Parathyroid adenoma (tissue), 2 donors: Measurements from ENCODE around the gene ADAP2.

Experiments used
- H2AFZ ChIP-seq: fragments of 300-600 bp; sonication (generic); one replicate; pipeline ENCODE4 v1.7.0; 2017; ENCODE audit warnings: antibody characterized with exemption, mild to moderate bottlenecking
- H3K27ac ChIP-seq: fragments of 300-600 bp; sonication (generic); one replicate; pipeline ENCODE4 v1.7.0; 2017
- H3K27me3 ChIP-seq: fragments of 300-600 bp; sonication (generic); one replicate; pipeline ENCODE4 v1.7.0; 2017; ENCODE audit warnings: low read length; ENCODE audit not compliant: control insufficient read depth, insufficient read depth
- H3K36me3 ChIP-seq: fragments of 300-600 bp; sonication (generic); one replicate; pipeline ENCODE4 v1.7.0; 2017; ENCODE audit warnings: low read length; ENCODE audit not compliant: control insufficient read depth, insufficient read depth
- H3K4me1 ChIP-seq: fragments of 300-600 bp; sonication (generic); one replicate; pipeline ENCODE4 v1.7.0; 2017; ENCODE audit warnings: control low read depth
- H3K4me2 ChIP-seq: fragments of 300-600 bp; sonication (generic); one replicate; pipeline ENCODE4 v1.7.0; 2017; ENCODE audit warnings: low read length
- H3K4me3 ChIP-seq: fragments of 300-600 bp; sonication (generic); one replicate; pipeline ENCODE4 v1.7.0; 2017; ENCODE audit warnings: low read depth, low read length
- H3K79me2 ChIP-seq: fragments of 300-600 bp; sonication (generic); one replicate; pipeline ENCODE4 v1.7.0; 2017; ENCODE audit warnings: control low read depth
- H3K9ac ChIP-seq: fragments of 300-600 bp; sonication (generic); one replicate; pipeline ENCODE4 v1.7.0; 2017; ENCODE audit warnings: mild to moderate bottlenecking
- H3K9me3 ChIP-seq: fragments of 300-600 bp; sonication (generic); one replicate; pipeline ENCODE4 v1.7.0; 2017; ENCODE audit warnings: low read length; ENCODE audit not compliant: control insufficient read depth
- CTCF ChIP-seq: fragments of 300-600 bp; sonication (generic); IDR thresholded peaks from one replicate; pipeline ENCODE4 v1.7.0; 2017; ENCODE audit warnings: antibody characterized with exemption, mild to moderate bottlenecking
- donor health status: primary hyperparathyroidism.

Gene ADAP2

GRCh38 chr17:31003225-31003866, 81.6 kb downstream of the ADAP2 start:
- H3K9me3 ChIP-seq, result no peaks in the 10 kb centered on the region
- H3K27me3 ChIP-seq, result no peaks in the 10 kb centered on the region
- no peak overlapping the region for H3K27ac ChIP-seq
- peaks cover 11% of the 10 kb centered on the region for H3K79me2 ChIP-seq
- H3K4me3 ChIP-seq, result no peak overlapping the region
- TF ChIP-seq CTCF, result no peak
- no peak overlapping the region for H3K4me2 ChIP-seq
- H2AFZ ChIP-seq, result no peak overlapping the region
- H3K36me3 ChIP-seq, result no peaks in the 10 kb centered on the region
- H3K9ac ChIP-seq, result no peak overlapping the region
- peaks cover 7% of the 10 kb centered on the region for H3K4me1 ChIP-seq

GRCh38 chr17:31004160-31004559, 82.4 kb downstream of the ADAP2 start:
- Histone ChIP-seq H3K4me1 (peaks cover 7% of the 10 kb centered on the region), H3K9me3 (no peaks in the 10 kb centered on the region), H3K36me3 (no peaks in the 10 kb centered on the region), H3K27me3 (no peaks in the 10 kb centered on the region), H2AFZ (no peak overlapping the region), H3K27ac (no peak overlapping the region), H3K9ac (no peak overlapping the region), H3K79me2 (peaks cover 11% of the 10 kb centered on the region), H3K4me2 (no peak overlapping the region), H3K4me3 (no peak overlapping the region)
- TF ChIP-seq CTCF, result no peak

- H3K27me3 ChIP-seq, result no peaks in the 10 kb centered on the region
- no peak for TF ChIP-seq CTCF
- no peaks in the 10 kb centered on the region for H3K4me1 ChIP-seq
- H3K36me3 ChIP-seq, result no peaks in the 10 kb centered on the region
- H3K79me2 ChIP-seq, result peaks cover 13% of the 10 kb centered on the region
- H2AFZ ChIP-seq, result peak overlapping the region; percentile 98
- peak overlapping the region; percentile 40 for H3K4me3 ChIP-seq
- H3K9me3 ChIP-seq, result no peaks in the 10 kb centered on the region
- H3K4me2 ChIP-seq, result no peak overlapping the region
- H3K27ac ChIP-seq, result peak overlapping the region; percentile 92
- peak overlapping the region; percentile 70 for H3K9ac ChIP-seq
Measured at GRCh38 chr17:31007695-31008373, 86.1 kb downstream of the ADAP2 start.

GRCh38 chr17:31008374-31009041, 86.8 kb downstream of the ADAP2 start:
- Histone ChIP-seq H3K27ac (peak overlapping the region; percentile 92), H3K4me2 (peak overlapping the region; percentile 42), H3K9ac (peak overlapping the region; percentile 70), H3K9me3 (no peaks in the 10 kb centered on the region), H3K79me2 (peaks cover 18% of the 10 kb centered on the region), H2AFZ (peak overlapping the region; percentile 98), H3K4me3 (peak overlapping the region; percentile 40), H3K27me3 (no peaks in the 10 kb centered on the region), H3K4me1 (no peaks in the 10 kb centered on the region), H3K36me3 (no peaks in the 10 kb centered on the region)
- TF ChIP-seq CTCF, result no peak
